Stimulated activated CD8-positive, alpha-beta memory T cell treated with anti-CD3 and anti-CD28 coated beads, Interleukin-12 subunit alpha, Interleukin-12 subunit beta, amount 100 ng/mL, for 1 hour (primary cell): ENCODE measurements around the gene NMRK1.

Source experiments
- DNase-seq: peaks from one replicate; pipeline ENCODE4 v3.0.0-alpha.2; 2020; ENCODE audit warnings: low read depth

The NMRK1 gene

GRCh38 chr9:75102177-75102790 lies 14.3 kb upstream of the NMRK1 start:
- no peak for DNase-seq

- no peak for DNase-seq
Observed at GRCh38 chr9:75101004-75101588, 13.1 kb upstream of the NMRK1 start.

- DNase-seq = no peak
Observed at GRCh38 chr9:75096796-75097195, 8.8 kb upstream of the NMRK1 start.

- no peak for DNase-seq
Observed at GRCh38 chr9:75092766-75093165, 4.8 kb upstream of the NMRK1 start.

- no peak for DNase-seq
Observed at GRCh38 chr9:75090579-75090978, 2.6 kb upstream of the NMRK1 start.

- DNase-seq = no peak
Observed at GRCh38 chr9:75089373-75089766, 1.4 kb upstream of the NMRK1 start.

GRCh38 chr9:75088646-75089372 lies 854 bp upstream of the NMRK1 start:
- peak; percentile 35 for DNase-seq

GRCh38 chr9:75087289-75087823 lies 599 bp downstream of the NMRK1 start:
- DNase-seq = peak; percentile 30

- no peak for DNase-seq
Observed at GRCh38 chr9:75086541-75087288, 1.2 kb downstream of the NMRK1 start.

GRCh38 chr9:75085640-75086039 lies 2.3 kb downstream of the NMRK1 start:
- no peak for DNase-seq

- no peak for DNase-seq
Observed at GRCh38 chr9:75084081-75084672, 3.8 kb downstream of the NMRK1 start.

GRCh38 chr9:75083188-75083970 lies 4.6 kb downstream of the NMRK1 start:
- DNase-seq = peak; percentile 11

- DNase-seq = no peak
Observed at GRCh38 chr9:75081632-75082031, 6.3 kb downstream of the NMRK1 start.

- no peak for DNase-seq
Observed at GRCh38 chr9:75072895-75073294, 15.1 kb downstream of the NMRK1 start.

GRCh38 chr9:75071530-75072122 lies 16.3 kb downstream of the NMRK1 start:
- peak; percentile 37 for DNase-seq

GRCh38 chr9:75069171-75069570 lies 18.8 kb downstream of the NMRK1 start:
- no peak for DNase-seq

GRCh38 chr9:75067894-75068293 lies 20.1 kb downstream of the NMRK1 start:
- DNase-seq = no peak

GRCh38 chr9:75065510-75065909 lies 22.4 kb downstream of the NMRK1 start:
- DNase-seq = no peak

GRCh38 chr9:75064307-75065025 lies 23.5 kb downstream of the NMRK1 start:
- no peak for DNase-seq
